Stimulated activated CD8-positive, alpha-beta memory T cell treated with anti-CD3 and anti-CD28 coated beads, Interleukin-12 subunit alpha, Interleukin-12 subunit beta, amount 100 ng/mL, for 4 hours (primary cell): Measurements from ENCODE around the gene HS6ST1.

Experiments used
- DNase-seq: peaks from one replicate; pipeline ENCODE4 v3.0.0-alpha.2; 2020; ENCODE audit warnings: low read depth

The HS6ST1 gene

DNA sequence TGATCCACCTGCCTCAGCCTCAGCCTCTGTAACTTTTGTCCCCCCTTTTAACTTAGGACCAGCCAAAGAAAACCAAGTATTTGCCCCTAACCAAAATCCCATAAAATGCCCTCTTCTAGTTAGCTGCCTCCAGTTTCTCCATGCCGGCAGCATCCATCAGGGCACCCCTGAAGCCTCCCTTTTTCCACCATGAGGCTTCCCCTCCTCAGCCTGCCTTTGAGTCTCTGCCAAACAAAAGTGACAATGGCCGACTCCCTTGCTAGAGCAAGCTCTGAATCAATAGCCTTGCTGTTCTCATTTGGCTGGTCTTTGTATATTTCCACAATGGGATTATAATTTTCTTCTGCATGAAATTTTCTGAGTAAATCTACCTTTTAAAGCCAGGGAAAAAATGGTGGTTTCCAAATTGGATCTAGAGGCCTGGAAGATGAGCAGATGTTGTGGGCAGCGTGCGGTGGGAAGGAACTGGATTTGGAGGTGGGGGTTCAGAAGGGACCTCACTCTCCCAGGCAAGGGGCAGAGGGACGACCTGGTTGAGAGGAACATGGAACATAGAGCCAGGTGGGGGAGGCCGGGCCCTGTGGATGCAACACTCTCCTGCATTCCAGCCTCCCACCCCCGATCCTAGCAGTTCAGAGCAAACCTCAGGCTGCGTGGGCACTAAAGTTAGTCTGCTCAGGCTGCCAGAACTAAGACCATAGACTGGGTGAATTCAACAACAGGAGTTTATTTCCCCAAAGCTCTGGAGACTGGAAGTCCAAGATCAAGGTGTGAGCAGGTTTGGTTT, 80.6 kb downstream of the HS6ST1 start:
- DNase-seq: no peak

DNA sequence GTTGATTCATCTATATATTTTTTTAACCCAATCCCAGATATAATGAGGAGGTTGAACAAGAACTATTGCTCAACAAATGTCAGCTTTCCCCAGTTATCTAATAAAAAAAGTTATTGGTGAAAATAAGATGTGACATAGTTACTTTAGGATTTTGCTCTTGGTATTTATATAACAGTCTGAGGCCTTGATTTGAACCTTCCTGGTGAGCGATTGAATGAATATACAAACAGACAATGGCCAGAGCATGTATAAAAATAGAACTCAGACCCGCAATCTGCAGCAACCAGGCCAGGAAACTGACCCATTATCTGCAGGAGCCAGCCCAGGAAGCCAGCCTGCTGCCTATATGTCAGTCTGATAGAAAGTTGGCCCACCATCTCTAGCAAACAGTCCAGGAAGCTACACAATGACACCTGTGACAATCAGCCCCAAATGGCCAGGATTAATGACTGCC, 81.6 kb downstream of the HS6ST1 start:
- no peak for DNase-seq

DNA sequence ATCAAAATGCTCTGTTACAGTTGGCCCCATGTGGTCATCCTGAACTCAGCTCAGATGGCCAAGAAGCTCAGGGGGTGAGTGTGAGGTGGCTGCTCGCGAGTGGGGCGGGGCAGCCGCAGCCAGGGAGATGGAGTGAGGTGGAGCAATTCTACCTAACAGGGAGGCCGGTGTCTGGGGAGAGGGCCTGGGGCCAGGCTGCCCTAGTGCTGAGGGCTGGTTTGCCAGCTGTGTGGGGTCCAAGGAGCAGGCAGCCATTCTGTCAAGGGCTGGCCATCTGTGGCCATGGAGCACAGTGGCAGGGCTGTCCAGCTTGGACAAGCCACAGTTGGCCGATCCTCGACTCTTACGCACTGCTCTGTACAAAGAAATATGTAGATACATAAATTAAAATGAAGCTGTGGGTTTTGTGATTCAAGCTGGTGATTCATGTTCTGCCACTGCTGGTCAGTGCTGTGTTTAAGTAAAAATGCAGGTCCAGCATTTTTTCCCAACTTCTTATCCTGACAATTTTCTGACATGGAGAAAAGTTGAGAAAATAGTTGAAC, 82.1 kb downstream of the HS6ST1 start:
- DNase-seq: no peak

DNA sequence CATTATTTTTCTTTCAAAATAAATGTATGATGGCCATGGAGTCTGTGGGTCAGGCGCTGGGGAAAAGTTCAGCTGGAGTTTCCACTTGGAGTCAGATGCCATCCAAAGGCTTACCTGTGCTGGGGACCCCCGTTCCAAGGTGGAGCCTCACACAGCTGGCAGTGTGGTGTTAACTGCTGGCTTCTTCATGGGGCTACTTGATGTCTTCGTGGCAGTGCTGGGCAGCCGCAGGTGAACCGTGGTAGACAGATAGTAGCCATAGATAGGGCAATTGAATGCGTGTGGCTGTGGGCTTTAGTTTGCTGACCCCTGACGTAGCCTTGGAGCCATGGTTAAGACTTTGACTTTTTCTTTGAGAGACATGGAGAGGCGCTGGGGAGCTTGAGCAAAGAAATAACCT, 83.1 kb downstream of the HS6ST1 start:
- DNase-seq: no peak

DNA sequence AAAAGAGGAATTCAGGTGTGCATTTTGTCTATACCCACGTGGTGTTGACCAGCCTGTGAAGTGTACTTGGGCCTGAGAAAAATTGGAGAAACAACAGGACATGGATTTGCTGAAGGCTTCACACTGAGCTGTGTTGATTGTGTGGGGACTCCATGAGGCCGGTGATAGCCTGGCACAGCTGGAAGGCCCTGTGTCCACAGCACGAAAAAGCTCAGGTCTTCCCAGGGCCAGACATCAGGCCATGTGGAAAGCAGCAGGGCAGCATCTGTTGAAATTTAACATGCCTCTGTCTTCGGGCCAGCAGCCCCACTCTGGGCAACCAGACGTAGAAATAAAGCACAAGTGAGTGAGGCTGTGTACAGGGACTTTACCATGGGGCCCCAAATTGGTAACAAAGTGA, 84.1 kb downstream of the HS6ST1 start:
- DNase-seq: no peak

DNA sequence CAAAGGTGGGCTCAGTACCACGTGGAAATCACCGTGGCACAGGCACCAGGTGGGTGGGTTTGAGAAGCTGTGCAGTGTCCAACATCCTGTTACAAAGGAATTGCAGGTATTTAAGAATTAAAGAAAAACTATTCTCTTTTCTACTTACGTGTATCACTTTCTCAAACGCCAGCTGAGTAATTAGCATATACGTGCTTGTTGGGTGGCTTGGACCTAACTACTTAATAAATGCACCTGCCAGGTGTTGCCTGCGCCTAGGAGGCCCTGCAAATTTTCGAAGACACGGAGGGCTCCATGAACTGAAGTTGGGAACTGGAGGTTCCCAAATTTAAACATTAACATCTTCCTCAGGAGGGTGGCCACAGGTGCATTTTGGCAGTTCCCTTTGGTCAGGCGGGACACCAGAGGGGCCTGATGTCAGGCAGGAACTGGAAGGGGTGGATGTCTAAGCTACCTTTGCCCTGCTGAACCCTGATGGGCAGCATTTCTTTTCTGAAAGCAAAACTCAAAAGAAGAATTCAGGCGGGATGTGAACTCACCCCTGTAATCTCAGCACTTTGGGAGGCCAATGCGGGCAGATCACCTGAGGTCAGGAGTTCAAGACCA, 84.8 kb downstream of the HS6ST1 start:
- no peak for DNase-seq

DNA sequence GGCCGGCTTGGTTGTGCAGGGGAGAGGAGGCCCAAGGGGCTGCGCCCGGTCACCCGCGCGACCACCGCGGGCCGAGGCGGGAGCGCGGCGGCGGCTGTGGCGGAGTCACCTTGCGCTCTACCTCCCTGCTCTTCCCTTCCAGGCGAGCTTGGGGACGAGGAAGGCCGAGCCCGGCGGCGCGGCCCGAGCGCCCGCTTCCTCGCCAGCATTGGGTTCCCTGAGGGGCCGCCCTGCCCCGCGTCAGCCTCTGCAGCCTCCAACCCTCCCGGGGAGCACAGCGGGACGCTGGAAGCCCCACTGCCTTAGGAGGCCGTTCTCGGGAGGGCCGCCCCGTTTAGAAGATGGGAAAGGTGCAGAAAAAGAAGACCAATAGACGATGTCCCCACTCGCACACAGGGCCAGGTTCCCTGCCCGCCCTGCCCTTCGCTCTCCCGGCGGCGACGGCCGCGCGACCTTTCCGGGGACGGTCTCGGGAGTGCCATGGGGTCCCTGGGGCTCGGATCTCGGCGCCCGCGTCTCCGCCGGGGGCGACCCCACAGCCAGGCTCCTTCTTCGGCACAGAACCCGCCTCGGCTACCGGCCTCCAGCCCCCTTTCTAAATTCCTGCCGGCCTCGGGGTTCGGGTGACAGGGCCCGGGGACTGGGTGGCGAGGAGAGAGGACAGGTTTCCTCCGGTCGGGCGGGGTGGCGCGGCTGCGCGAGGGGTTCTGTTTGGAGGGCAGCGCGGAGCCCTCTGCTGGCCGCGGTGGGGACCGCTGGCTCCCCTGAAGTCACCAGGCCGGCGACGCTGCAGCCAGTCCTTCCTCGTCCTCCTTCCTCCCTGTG, 85.5 kb downstream of the HS6ST1 start:
- peak; percentile 72 for DNase-seq

DNA sequence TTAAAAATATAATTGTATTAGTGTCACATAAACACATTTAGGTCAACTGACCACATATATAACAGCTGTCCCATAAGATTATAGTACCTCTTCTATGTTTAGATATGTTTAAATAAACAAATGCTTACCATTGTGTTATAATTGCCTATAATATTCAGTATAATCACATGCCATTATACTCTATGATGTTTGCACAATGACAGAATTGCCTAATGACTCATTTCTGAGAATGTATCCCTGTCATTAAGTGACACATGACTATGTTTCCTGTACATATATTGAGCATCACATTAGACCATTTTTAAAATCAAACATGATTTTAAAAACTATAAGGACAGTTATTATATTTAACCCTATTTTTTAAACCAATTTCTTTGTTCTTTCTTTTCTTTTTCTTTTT, 89.8 kb downstream of the HS6ST1 start:
- no peak for DNase-seq

DNA sequence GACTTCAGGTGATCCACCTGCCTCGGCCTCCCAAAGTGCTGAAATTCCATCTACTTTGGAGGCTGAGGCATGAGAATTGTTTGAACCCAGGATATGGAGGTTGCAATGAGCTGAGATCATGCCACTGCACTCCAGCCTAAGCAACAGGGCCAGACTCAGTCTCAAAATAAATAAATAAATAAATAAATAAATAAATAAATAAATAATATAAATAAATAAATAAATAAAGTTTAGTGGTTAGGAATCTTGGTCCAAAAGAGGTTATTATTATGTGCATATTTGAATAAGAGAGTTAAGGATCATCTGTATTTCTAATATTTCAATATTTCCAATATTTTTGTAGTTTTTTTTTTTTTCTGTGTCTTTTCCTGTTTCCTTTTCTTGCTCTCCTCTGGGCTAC, 90.8 kb downstream of the HS6ST1 start:
- DNase-seq: no peak

DNA sequence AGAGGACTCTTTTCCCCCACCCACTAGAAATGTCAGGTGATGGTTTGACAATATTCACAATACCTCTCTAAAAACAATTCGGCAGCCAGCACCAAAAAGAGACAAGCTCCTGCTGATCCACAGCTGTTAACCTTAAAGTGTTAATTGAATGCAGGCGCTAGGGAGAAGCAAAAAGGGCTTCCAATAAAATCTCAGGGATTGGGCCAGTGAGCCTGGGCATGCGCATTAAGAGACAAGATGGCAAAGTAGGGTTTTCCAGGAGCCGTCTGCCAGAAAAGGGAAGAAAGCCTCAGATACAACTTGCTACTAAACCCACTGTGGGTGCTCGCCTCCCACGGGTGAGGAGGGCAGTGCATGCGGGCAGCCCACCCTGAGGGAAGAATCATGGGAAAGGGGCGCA, 98.8 kb downstream of the HS6ST1 start:
- DNase-seq: no peak

DNA sequence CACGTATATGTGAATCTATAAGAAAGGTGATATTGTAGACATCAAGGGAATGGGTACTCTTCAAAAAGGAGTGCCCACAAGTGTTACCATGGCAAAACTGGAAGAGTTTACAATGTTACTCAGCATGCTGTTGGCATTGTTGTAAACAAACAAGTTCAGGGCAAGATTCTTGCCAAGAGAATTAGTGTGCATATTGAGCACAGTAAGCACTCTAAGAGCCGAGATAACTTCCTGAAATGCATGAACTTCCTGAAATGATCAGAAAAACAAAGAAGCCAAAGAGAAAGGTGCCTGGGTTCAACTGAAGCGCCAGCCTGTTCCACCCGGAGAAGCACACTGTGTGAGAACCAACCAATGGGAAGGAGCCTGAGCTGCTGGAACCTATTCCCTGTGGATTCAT, 101.0 kb downstream of the HS6ST1 start:
- DNase-seq: no peak

DNA sequence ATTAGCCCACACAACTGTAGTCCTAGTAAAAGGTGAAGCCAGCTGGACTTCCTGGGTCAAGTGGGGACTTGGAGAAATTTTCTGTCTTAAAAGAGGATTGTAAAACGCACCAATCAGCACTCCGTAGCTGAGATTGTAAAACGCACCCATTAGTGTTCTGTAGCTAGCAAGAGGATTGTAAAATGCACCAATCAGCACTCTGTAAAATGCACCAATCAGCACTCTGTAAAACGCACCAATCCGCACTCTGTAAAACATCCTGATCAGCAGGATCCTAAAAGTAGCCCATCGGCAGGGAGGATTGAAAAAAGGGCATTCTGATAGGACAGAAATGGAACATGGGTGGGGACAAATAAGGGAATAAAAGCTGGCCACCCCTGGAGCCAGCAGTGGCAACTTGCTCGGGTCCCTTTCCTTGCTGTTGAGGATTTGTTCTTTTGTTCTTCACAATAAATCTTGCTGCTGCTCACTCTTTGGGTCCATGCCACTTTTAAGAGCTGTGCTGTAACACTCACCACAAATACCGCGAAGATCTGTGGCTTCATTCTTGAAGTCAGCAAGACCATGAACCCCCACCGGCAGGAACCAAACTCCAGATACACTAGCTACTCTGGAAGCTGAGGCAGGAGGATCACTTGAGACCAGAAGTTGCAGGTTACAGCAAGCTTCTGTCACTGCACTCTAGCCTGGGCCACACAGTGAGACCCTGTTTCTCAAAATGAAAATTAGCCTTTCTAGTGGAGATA, 102.6 kb downstream of the HS6ST1 start:
- no peak for DNase-seq
